Measurements from ENCODE around the gene DGKB.

The DGKB gene

DNA sequence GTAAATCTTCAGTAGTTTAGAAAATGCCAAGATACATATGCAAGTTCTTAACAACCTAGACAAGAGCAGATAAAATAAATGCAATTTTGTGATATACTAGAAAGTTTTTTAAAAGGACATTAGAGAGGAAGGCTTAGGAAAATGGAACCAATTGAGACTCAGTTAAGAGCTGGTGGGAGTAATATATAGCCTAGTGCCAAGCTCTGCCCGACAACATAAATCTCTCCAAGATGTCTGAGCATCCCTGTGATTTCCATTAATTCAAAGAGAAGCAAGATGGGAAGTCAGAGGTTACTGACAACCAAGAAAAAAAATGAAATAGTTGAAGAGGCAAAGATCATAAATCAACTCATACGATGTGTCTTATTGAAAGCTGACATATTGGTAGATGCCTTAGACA, 74.5 kb downstream of the DGKB start:
- no peak overlapping the region for H3K27ac ChIP-seq
- DNase-seq (ENCODE audit: low read depth, low spot score): no peak

DNA sequence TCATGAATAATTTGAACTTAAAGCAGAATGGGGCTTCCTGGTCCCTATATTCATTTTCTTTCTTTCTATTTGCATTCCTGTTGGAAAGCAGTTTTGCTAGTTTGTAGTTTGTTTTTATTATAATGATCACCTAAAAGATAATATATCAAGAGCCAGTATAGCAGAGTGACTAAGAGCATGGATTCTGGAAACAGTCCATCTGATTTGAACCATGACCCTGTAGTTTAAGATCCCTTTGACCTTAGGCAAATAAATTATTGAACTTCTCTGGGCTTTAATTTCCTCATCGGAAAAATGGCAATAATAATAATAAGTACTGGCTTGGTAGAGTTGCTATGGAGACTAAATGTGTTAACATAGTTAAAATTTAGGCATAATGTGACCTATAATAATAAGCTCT, 76.1 kb downstream of the DGKB start:
- H3K27ac ChIP-seq: no peak overlapping the region
- no peak for DNase-seq (ENCODE audit: low read depth, low spot score)

DNA sequence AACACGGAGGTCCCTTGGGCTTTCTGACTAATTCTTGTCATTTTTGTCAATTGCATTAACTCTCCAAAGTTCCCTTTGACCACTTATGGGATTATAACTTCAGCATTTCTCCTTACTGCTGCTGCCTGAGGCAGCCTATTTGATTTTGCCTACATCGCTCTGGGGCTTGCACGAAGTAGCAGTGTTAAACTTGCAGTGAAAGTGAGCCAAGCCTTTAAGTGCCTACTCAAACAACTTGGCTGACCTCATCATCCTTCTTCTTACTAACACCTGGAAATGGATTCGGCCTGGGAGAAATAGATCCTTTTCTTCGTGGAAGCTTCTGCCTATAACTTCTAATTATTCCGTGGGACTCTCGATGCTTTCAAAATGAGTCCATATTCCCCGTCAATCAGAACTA, 76.6 kb downstream of the DGKB start:
- no peak overlapping the region for H3K27ac ChIP-seq
- no peak for DNase-seq (ENCODE audit: low read depth, low spot score)

- DNase-seq (ENCODE audit: low read depth, low spot score): no peak
- H3K27ac ChIP-seq: no peak overlapping the region
These were observed 80.1 kb downstream of the DGKB start for GRCh38 chr7:14822481-14822854.

DNA sequence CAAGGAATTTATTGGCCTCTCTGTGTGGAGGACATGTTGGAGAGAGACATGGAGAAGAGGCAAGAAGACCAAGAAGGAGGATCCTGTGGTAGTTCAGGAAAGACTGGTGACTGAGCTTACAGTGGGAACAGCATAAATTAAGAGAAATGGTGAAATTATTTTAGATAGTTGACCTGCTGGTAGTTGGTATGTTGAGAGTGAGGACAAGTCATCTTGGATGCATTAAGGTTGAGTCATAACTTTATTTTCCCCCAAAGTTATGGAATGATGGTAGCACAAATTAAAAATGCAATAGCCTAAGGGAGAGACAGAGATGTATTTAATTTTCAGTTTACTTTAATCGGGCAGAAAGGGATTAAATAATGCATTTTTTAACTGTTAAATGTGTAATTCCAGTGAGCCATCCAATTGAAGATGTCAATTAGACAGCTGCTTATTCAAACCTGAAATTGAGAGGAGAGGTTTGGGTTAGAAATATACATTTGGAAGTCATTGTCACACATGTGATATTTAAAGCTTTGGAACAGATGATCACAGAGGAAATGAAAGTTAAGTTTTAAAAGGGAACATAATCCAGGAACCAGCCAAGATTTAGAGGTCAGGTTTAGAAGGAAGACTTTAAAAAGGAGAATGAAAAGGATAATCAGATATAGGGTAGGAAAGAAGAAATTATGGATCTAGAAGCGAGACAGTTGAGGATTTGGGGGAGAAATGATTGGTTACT, 80.6 kb downstream of the DGKB start:
- DNase-seq (ENCODE audit: low read depth, low spot score): no peak
- no peak overlapping the region for H3K27ac ChIP-seq

GRCh38 chr7:14818871-14819270, 83.7 kb downstream of the DGKB start:
- H3K27ac ChIP-seq: no peak overlapping the region
- no peak for DNase-seq (ENCODE audit: low read depth, low spot score)

GRCh38 chr7:14817829-14818614, 84.5 kb downstream of the DGKB start:
- no peak for DNase-seq (ENCODE audit: low read depth, low spot score)
- H3K27ac ChIP-seq: no peak overlapping the region

DNA sequence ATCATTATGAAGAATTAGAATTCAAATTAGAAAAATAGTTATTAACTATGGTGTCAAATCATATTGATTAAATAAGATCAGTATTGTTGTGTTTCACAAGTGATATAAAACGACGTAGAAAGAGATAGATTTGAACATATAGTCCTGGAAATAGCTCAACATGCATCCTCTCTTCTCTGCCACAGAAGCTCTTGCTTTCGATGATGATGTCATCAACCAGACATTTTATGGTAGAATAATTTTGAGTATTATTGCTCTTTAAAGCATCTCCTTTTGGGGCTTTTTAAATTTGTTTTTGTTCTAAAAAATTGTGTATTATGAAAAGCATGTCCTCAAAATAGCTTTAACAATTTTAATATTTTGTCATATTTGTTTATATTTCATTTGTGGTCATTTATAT, 95.0 kb downstream of the DGKB start:
- no peak overlapping the region for H3K27ac ChIP-seq
- DNase-seq (ENCODE audit: low read depth, low spot score): no peak

- H3K27ac ChIP-seq: no peak overlapping the region
- DNase-seq (ENCODE audit: low read depth, low spot score): no peak
These were observed 95.7 kb downstream of the DGKB start for GRCh38 chr7:14806891-14807290.

- no peak overlapping the region for H3K27ac ChIP-seq
These were observed 97.3 kb downstream of the DGKB start for GRCh38 chr7:14805105-14805719.

DNA sequence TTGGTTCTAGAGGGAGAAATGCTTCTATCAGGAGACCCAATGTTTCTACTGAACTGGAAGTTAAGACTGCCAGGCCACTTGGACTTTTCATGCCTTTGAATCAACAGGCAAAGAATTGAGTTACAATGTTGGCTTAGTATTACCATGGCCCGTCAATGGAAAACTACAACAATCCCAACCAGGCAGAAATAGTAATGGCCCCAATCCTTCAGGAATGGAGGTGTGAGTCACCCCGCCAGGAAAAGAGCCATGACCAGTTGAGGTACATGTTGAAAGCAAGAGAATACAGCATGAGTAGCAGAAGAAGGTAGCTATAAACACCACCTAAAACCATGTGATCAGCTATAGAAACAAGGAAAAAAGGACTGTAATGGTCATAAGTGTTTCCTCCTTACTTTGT, 101.9 kb downstream of the DGKB start:
- H3K27ac ChIP-seq: no peak overlapping the region
- no peak for DNase-seq (ENCODE audit: low read depth, low spot score)

More at GRCh38 chr7:14805105-14805719, 97.3 kb downstream of the DGKB start:
- no peak for DNase-seq (ENCODE audit: low read depth, low spot score)

DNA sequence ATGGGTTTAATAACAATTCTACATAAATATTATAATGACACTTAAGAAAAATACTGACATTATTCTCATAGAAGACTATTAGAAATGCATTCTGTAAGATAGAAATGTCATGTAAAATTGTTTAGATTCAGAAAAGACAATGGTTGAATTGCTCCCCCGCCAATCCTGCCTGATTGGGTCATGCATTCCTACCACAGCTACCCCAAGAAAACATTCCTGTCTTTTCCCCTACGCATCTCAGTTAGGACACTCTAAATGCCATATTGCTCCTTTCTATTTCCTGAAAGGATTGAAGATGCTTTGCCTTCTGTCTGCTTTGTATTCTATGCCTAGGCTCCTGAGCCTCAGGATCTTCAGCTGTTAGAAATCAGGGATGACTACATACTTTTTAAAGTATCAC, 109.4 kb downstream of the DGKB start:
- H3K27ac ChIP-seq: no peak overlapping the region
- DNase-seq (ENCODE audit: low read depth, low spot score): no peak

DNA sequence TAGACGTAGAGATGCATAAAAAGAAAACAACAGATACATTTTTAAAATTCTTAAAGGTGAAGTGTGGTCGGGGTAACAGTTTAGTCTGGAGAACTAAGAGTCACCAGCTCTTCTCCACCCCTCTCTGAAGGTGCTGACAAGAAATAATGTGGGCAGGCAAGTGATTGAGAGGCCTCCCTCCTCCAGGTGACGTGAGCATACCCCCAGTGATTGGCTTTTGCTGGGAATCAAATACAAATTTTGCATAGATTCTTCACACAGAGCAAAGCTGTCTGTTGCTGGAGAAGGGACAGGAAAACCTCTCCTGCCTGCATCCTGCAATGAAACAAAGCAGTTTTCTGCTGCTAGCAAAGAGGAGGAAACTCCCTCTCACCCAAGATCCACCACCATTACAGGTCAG, 115.0 kb downstream of the DGKB start:
- no peak overlapping the region for H3K27ac ChIP-seq
- no peak for DNase-seq (ENCODE audit: low read depth, low spot score)

DNA sequence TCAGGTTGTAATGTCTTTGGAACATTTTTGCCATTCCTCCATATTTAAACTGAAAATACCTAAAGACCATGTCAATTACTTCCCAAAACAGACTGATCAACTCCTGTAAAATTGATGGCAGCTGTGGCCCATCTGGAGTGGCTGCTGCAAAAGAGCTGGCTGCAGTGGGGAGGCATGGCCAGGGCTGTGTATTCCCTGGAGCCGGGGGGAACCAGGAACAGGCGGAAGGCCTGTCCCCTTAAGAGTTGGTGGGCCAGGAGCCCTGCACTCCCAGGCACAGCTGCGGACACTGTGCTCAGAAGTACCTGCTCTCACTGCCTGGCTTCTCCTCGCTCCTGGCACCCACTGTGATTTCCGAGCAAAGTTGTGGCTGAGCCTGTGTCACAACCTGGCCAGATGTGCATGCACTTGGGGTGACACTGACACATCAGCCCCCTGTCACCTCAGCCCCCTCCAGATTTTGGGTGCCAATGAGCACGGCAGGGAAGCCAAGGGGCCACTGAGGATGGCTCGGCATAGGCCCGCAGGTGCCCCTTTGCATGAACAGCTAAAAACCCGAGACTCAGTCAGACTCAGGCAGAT, 116.1 kb downstream of the DGKB start:
- H3K27ac ChIP-seq: no peak overlapping the region
- no peak for DNase-seq (ENCODE audit: low read depth, low spot score)

GRCh38 chr7:14777806-14778205, 124.7 kb downstream of the DGKB start:
- no peak for DNase-seq (ENCODE audit: low read depth, low spot score)
- H3K27ac ChIP-seq: no peak overlapping the region

DNA sequence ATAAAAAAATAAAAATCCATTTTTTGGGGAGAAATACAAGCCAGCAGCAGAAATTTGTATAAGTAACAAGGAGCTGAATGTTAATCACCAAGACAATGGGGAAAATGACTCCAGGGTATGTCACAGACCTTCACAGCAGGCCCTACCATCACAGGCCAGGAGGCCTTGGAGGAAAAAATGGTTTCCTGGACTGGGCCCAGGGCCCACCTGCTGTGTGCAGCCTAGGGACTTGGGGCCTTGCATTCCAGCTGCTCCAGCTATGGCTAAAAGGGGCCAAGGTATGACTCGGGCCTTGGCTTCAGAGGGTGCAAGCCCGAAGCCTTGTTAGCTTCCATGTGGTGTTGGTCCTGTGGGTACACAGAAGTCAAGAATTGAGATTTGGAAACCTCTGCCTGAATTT, 126.3 kb downstream of the DGKB start:
- H3K27ac ChIP-seq: no peak overlapping the region
- DNase-seq (ENCODE audit: low read depth, low spot score): no peak

DNA sequence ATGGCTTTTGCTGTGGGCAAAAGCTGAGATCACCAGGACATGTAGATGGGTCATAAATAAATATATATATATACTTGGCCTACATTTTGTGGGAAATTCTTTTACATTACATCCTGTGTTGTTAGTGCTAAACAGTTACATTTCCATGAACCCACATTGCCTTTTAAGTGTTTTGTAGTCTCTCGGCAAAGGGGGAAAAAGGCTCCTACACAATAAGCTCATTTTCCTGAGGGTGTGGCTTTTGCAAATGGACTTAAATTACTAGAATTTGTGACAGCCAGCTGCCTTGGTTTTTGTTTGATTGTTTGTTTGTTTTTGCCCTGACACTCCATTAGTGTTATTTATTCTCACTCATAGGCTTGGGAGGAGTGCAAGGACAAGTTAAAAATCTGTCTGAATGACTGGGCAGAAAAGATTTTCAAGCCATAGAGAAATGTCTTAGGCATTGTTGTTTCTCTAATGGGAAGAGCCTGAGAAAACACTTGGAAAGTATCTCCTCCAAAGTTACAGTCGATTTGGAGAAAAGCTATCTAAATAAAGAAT, 128.8 kb downstream of the DGKB start:
- H3K27ac ChIP-seq: no peak overlapping the region
- DNase-seq (ENCODE audit: low read depth, low spot score): no peak

DNA sequence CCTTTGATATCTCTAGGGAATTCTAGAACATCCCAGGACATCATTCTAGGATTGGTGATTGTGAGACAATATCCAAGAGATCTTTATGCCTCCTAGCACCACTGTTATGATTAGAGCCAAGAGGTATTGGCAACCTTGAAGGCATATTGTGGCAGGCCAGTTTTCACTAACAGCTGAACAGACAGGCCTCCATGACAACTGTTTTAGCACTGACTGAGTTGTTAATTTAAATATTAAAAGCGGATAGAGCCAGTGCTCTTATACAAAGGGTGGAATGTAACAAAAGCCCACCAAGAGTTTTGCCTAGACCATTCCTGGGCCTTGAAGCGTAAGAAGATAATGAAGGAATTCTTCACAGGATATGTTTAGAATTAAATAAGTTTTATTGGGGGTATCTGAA, 131.9 kb downstream of the DGKB start:
- DNase-seq (ENCODE audit: low read depth, low spot score): no peak
- H3K27ac ChIP-seq: no peak overlapping the region

- DNase-seq (ENCODE audit: low read depth, low spot score): no peak
- no peak overlapping the region for H3K27ac ChIP-seq
These were observed 133.3 kb downstream of the DGKB start for GRCh38 chr7:14769261-14769660.

DNA sequence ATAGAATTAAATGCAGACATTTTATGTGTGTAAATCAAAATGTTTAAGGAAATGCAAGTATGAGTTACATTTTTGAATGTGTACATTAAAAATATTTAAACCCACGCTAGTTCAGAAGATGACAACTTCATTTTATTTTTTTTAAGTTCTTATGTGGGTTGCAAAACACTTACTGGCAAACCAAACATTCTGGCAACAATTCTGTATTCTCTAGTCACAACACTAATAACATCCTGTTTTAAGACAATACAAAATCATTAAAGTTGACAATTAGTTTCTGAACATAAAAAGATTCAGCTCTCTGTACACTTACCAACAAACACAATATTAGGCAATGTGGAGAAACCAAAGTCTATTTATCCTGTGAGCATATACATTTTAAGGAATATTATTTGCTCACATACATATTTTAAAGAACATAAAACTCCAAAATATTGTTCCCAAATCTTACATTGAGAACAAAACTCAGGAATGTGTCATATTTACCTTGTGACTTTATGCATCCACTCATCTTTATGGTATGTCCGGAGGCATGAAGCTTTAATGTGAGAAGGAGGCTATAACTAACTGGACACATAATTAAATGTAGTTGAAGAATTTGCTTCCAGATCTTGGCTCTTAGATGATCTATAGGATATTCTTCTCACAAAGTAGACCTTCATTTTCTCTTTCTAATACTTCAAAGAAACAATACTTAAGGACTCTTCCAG, 134.7 kb downstream of the DGKB start:
- DNase-seq (ENCODE audit: low read depth, low spot score): no peak
- peak overlapping the region; percentile 37 for H3K27ac ChIP-seq

All from epithelial cell of prostate (primary cell).